GM21576 (cell line): ENCODE measurements around the gene AFG1L.
"Not testable (repeated sequence)": the region's sequence is repeated elsewhere in the genome, so short reads cannot be mapped to it uniquely, and the experiment has no call there.

Experiments
- ATAC-seq: cut with Tn5 transposase; IDR thresholded peaks from one replicate; pipeline ENCODE4 v1.9.1; 2021; ENCODE audit warnings: mild to moderate bottlenecking, moderate library complexity; ENCODE audit not compliant: unreplicated experiment

AFG1L gene

GRCh38 chr6:108348655-108349349, 53.9 kb downstream of the AFG1L start:
- peak; percentile 96 for ATAC-seq

- no peak for ATAC-seq
Observed at GRCh38 chr6:108350528-108350927, 55.7 kb downstream of the AFG1L start.

- ATAC-seq: no peak
Observed at GRCh38 chr6:108353853-108354252, 59.0 kb downstream of the AFG1L start.

- ATAC-seq: no peak
Observed at GRCh38 chr6:108355120-108355519, 60.3 kb downstream of the AFG1L start.

GRCh38 chr6:108355890-108356289, 61.0 kb downstream of the AFG1L start:
- no peak for ATAC-seq

- no peak for ATAC-seq
Observed at GRCh38 chr6:108359901-108360882, 65.3 kb downstream of the AFG1L start.

GRCh38 chr6:108360919-108361311, 66.1 kb downstream of the AFG1L start:
- ATAC-seq: no peak

- no peak for ATAC-seq
Observed at GRCh38 chr6:108361312-108361932, 66.6 kb downstream of the AFG1L start.

GRCh38 chr6:108362455-108362854, 67.6 kb downstream of the AFG1L start:
- ATAC-seq: no peak

GRCh38 chr6:108363113-108363512, 68.3 kb downstream of the AFG1L start:
- no peak for ATAC-seq

- ATAC-seq: no peak
Observed at GRCh38 chr6:108363889-108364313, 69.0 kb downstream of the AFG1L start.

GRCh38 chr6:108364470-108364869, 69.6 kb downstream of the AFG1L start:
- ATAC-seq: no peak

- no peak for ATAC-seq
Observed at GRCh38 chr6:108365478-108365877, 70.6 kb downstream of the AFG1L start.

GRCh38 chr6:108366236-108366635, 71.4 kb downstream of the AFG1L start:
- ATAC-seq: no peak

- ATAC-seq: no peak
Observed at GRCh38 chr6:108368431-108369030, 73.7 kb downstream of the AFG1L start.

- ATAC-seq: no peak
Observed at GRCh38 chr6:108380876-108381275, 86.0 kb downstream of the AFG1L start.

GRCh38 chr6:108383981-108384380, 89.1 kb downstream of the AFG1L start:
- ATAC-seq: no peak

GRCh38 chr6:108389190-108389589, 94.3 kb downstream of the AFG1L start:
- not testable (repeated sequence) for ATAC-seq

- no peak for ATAC-seq
Observed at GRCh38 chr6:108395297-108395696, 100.4 kb downstream of the AFG1L start.

GRCh38 chr6:108403236-108403635, 108.4 kb downstream of the AFG1L start:
- no peak for ATAC-seq

GRCh38 chr6:108406943-108407342, 112.1 kb downstream of the AFG1L start:
- ATAC-seq: no peak
